ENCODE results near the gene CTDSP1.

The CTDSP1 gene

GRCh38 chr2:218389333-218390150 lies 10.1 kb upstream of the CTDSP1 start:
- DNase-seq (ENCODE audit: low spot score): no peak
- no peak for TF ChIP-seq CTCF (IDR thresholded peaks at IDR 0.05; ENCODE audit: extremely low read depth, insufficient read depth, missing control alignments)
- in situ Hi-C loops (cut with MboI; ENCODE audit: low pct_unique_long_range_greater_than_20kb, low sequenced_read_pairs, unreplicated experiment): no loop called here

DNA sequence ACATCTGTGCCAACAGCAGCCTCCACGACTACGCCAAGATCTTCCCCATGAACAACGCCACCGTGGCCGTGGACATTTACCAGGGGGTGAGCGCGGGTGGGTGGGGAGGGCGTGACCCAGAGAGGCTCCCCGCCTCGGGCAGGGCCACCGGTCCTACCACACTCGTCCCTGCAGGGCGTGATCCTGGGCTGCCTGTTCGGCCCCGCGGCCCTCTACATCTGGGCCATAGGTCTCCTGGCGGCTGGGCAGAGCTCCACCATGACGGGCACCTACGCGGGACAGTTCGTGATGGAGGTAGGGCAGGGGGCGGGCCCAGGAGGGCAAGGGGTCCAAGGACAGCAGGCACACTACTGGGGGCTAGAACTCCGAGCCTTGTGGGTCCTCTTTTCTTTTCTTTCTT lies 8.5 kb upstream of the CTDSP1 start:
- in situ Hi-C loops (cut with MboI; ENCODE audit: low pct_unique_long_range_greater_than_20kb, low sequenced_read_pairs, unreplicated experiment): no loop called here
- no peak for DNase-seq (ENCODE audit: low spot score)
- TF ChIP-seq CTCF (IDR thresholded peaks at IDR 0.05; ENCODE audit: extremely low read depth, insufficient read depth, missing control alignments): no peak

DNA sequence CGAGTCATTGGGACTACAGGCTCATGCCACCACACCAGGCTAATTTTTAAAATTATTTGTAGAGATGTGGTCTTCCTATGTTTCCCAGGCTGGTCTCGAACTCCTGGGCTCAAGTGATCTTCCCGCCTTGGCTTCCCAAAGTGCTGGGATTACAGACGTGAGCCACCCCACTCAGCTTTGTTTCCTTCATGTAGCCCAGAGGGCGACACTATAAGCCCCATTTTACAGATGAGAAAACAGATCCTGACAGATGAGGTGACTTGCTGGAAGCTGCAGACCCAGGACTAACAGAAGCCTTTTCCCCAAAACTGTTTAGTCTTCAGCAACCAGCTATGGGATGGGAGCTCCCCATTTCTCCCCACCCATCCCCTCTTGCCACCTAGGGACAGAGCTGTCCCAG lies 7.2 kb upstream of the CTDSP1 start:
- no peak for TF ChIP-seq CTCF (IDR thresholded peaks at IDR 0.05; ENCODE audit: extremely low read depth, insufficient read depth, missing control alignments)
- in situ Hi-C loops (cut with MboI; ENCODE audit: low pct_unique_long_range_greater_than_20kb, low sequenced_read_pairs, unreplicated experiment): no loop called here
- DNase-seq (ENCODE audit: low spot score): no peak

- TF ChIP-seq CTCF (IDR thresholded peaks at IDR 0.05; ENCODE audit: extremely low read depth, insufficient read depth, missing control alignments): no peak
- in situ Hi-C loops (cut with MboI; ENCODE audit: low pct_unique_long_range_greater_than_20kb, low sequenced_read_pairs, unreplicated experiment): no loop called here
- DNase-seq (ENCODE audit: low spot score): no peak
Observed at GRCh38 chr2:218392891-218393462, 6.7 kb upstream of the CTDSP1 start.

DNA sequence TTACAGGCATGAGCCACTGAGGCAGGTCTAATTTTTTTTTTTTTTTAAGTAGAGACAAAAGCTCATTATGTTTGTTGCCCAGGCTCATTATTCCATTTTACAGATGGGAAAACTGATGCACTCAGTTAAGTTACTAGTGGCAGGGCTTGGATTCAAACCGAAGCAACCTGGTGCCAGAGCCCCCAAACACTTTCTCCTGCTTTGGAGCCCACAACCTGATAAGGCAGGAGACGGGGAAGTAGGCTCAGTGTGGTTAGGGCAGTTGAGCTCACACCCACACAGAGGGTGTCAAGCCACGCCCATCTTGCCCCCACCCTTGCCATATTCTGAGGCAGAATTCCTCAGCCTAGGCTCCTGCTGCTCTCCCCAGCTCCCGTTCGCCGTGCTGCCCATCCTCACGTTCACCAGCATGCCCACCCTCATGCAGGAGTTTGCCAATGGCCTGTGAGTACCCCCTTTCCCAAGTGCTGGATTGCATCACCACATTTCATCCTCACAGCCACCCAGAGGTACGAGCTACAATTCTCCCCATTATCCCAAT lies 5.8 kb upstream of the CTDSP1 start:
- no peak for DNase-seq (ENCODE audit: low spot score)
- in situ Hi-C loops (cut with MboI; ENCODE audit: low pct_unique_long_range_greater_than_20kb, low sequenced_read_pairs, unreplicated experiment): no loop called here
- TF ChIP-seq CTCF (IDR thresholded peaks at IDR 0.05; ENCODE audit: extremely low read depth, insufficient read depth, missing control alignments): no peak

- no peak for DNase-seq (ENCODE audit: low spot score)
- TF ChIP-seq CTCF (IDR thresholded peaks at IDR 0.05; ENCODE audit: extremely low read depth, insufficient read depth, missing control alignments): no peak
- in situ Hi-C loops (cut with MboI; ENCODE audit: low pct_unique_long_range_greater_than_20kb, low sequenced_read_pairs, unreplicated experiment): no loop called here
Observed at GRCh38 chr2:218394298-218395089, 5.2 kb upstream of the CTDSP1 start.
